ENCODE data around the gene POLE. TPM values are rescaled to one million over a fixed set of nuclear protein-coding genes. Genes with fewer than 3 reads are reported as not detected.

Gene POLE
- total RNA-seq, 1 donor from 2014 or later: 154 TPM

DNA sequence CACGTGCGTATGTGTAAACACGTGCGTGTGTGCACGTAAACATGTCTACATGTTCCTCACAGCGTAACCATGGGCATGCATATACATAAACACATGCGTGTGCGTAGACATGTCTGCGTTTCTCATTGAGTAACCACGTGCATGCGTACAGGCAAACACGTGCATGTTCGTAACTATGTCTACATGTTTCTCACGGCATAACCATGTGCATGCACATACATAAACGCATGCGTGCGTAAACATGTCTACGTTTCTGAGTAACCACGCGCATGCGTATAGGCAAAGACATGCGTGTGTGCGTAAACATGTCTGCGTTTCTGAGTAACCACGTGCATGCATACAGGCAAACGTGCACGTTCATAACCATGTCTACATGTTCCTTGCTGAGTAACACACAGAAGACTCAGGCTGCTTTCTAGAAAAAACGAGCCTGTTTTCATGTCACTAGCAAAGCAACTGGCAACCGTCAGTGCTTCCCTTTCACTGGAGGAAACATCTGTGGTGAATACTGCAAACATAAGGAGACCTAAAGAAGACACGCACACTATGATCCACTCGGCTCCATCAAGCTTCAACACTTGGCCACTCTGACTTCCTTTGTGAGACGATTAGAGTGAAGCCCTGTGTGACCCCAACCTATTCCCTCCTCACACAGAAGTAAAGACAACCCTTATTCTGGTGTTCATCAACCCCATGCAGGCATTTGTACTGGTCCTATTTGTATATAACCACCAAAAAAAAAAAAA is 28.8 kb downstream of the POLE start:
- intact Hi-C loops (cut with micrococcal nuclease): no loop called here

DNA sequence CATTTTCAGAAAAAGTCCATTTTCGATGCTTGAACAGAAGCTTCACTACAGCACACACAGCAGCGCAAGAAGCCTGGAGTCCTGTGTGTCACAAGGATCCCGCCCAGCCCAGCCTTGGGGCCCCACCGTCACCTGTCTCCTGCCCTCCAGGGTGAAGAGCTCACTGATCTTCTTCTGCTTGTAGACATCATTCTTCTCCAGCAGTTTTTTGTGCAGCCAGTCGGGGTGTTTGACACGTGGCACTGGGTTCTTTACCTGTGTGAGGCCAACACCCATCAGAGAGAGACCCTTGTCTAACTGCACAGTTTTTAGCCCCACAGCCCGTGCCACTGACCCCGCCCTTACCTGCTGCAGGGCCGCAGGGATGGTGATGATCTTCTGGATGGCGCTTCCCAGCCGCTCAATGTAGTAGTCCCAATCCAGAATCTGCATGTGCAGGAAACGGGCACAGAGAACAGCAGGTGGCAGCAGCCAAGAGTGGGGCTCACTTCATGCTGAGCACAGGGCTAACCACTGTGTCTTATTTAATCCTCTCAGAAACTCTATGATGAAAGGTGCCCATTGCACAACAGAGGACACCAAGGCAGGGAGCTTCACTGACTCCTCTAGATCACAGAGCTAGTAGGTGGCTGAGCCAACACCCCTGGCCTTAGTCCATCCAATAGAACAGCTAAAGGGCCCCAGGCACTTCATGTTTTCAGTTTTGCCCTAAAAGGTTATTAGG is 30.0 kb downstream of the POLE start:
- intact Hi-C loops (cut with micrococcal nuclease): no loop called here

DNA sequence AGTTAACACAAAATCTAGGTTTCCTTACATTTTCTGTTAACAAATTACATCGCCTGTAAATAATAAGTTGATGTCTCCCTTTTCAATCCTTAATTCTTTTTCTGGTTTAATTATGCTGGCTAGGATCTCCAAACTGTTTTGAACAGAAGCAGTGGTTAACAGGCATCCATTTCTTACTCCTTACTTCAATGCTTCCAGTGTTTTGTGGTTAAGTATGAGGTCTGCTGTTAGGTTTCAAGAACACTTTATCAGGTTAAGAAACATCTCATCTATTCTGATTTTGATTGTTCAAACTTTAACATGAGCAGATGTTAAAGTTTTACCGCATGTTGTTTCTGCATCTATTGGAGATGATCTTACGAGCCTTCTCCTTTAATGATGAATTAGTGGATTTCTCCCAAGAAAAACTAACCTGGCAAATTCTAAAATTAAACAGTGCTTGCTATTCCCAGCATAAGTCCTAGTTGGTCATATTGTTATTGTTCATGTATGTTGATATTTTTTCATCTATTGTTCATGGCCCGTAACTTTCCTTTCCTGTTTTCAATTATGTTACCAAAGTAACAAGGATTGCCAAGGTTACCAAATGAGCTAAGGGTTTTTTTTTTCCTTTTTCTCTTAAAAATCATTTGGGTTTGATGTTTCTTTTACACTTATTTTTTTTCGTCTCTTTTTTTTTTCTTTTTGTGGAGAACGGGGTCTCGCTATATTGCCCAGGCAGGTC is 33.4 kb downstream of the POLE start:
- intact Hi-C loops (cut with micrococcal nuclease): no loop called here

DNA sequence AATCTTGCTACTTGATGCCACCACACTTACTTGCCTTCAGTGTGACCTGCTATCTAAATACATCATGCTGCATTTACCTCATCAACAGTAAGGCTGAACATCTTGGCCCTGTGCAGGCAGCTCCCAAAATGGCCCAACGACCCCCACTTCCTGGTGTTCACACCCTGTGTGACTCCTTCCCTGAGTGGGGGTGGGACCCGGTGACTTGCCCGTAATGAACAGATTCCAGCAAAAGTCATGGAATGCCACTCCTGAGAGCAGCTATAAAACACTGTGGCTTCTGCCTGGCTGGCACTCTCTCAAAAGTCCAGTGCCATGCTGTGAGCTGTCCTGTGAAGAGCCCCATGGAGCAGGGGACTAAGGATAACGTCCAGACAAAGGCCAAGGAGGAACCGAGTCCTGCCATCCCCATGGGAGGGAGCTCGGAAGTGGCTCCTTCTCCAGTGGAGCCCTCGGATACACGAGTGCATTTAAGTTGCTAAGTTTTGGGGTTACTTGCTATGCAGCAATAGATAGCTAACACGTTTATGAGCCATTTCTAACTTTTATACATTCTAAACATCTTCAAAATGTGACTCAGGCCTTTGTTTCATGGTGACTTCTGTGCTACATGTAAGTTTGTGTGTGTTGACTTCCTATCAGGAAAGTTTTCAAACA is 35.6 kb downstream of the POLE start:
- intact Hi-C loops (cut with micrococcal nuclease): no loop called here

DNA sequence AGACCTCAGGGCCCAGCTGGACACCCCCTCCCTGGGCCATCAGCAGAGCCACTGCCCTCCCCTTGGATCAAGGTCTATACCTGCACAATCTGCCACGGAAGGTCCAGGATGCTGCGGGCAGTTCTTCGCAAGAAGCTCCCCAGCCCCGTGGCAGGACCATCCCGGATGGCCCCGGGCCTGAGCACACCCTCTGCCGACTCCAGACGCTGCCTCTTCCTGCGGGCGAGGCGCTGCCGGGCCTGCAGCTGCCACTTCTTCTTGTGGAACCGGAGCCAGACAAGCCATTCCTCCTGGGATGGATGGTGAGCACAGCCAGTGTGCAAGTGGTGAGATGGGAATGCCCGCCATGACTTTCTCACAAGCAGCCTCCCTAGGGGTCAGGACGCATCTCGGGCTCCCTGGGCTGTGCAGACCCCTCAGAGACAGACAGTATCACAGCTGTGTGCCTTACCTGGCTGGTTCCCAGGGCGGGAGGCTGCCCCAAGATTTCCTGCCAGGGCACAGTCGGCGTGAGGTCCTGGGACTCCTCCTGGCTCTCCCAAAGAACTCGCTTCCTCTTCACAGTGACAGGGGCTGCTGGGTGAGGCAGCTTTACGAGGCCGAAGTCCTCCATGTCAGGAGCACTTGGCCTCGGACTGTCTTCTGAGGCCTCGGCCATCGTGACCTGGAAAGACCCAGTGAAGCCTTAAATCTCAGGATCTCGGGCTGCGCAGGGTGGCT is 37.8 kb downstream of the POLE start:
- intact Hi-C loops (cut with micrococcal nuclease): no loop called here

DNA sequence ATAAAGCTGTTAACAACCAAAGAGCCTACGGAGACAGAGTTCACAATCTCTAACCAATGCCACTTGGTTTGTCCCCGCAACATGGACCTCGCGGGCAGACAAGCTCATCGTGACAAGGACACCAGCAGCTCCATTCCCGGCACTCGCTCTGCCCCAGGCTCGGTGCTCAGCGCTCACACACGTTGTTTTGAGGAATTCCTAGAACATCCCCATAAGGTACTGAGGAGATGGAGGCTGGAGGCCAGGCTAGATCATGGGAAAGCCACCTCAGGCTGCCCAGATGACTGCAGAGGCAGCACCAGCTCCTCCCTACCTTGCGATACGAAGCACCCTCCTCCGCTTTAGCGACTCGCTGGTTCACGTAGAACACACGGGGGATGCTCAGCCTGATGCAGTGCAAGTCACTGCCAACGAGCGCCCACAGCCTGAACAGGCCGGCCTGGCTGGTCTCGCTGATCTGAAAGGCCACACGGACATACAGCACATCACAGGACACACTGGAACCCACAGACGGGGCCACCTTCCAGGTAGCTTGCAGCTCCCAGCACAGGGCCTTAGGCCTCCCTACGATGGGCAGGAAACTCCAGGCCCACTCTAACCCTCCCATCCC is 38.4 kb downstream of the POLE start:
- intact Hi-C loops (cut with micrococcal nuclease): no loop called here

DNA sequence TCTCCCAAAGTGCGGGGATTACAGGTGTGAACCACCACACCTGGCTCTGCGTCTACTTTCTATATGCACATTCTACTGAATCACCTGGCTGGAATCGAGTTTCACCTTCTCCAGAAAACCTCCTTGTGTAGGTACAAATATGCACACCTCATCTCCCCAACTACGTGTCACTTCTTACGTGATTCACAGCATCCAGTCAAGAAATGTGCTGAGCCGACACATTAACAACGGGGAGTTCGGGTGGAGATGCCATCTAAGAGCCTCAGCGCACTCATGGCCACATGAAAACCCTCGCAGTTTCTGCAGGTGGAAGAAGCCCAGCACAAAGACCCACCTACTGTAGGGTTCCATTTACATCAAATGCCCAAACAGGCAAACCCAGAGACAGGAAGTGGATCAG is 39.3 kb downstream of the POLE start:
- intact Hi-C loops (cut with micrococcal nuclease): no loop called here

DNA sequence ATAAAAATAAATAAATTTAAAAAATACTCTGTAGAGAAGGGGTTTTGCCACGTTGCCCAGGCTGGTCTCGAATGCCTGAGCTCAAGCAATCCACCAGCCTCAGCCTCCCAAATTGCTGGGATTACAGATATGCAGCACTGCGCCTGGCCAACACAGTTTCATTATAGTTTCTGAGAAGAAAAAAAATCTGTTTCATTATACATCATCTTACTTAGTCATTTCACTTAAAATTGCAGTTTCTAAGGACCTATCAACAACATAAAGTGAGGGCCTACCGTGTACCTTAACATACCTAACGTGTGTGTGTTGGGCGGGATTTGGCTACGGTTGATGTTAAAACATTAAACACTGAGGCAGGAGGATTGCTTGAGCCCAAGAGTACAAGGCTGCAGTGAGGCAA is 40.3 kb downstream of the POLE start:
- intact Hi-C loops (cut with micrococcal nuclease): no loop called here

DNA sequence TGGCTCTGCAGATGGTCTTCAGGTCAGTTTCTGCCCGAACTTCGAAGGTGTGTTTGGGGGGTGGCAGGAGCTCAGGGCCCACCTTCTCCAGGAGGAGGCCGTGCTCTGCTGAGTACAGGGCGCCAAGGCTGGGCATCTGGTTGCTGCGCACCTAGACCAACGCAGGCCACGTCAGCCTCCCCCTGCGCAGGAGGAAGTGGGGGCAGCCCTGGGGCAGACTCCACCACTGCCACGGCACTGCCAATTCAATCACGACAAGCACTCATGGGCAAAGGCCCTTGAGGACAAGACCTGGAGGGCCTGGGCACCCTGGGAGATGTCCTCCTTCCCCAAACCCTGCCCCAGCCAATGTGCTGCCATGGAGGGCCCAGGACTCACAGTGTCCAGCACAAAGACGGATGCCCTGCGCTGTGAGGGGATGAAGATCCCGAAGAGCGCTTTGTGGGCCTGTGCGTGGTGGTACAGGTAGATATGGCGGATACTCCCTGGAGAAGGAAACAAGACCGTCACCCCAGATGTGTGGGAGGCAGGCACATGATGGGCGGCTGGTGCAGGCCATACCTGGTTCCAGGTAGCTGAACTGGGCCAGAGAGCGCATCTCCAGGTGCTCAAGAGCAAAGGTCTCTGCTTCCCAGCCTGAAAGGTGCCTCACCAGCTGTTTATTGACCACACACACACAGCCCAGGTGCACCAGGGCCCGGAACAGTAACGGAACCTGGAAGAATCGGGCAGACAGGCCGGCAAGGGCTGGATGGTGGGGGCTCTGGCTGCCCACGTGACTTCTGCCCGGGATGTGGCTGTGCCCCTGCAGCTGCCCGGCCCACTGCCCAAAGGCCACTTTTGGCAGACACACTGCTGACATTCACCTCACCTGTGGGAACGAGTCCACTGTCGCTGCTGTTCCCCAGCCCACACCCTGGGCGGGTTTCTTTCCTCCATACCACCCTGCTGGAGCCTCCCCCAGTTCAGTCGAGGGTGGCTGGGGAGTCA is 44.0 kb downstream of the POLE start:
- intact Hi-C loops (cut with micrococcal nuclease): no loop called here

- intact Hi-C loops (cut with micrococcal nuclease): no loop called here
These were observed 45.1 kb downstream of the POLE start for GRCh38 chr12:132641811-132642650.

DNA sequence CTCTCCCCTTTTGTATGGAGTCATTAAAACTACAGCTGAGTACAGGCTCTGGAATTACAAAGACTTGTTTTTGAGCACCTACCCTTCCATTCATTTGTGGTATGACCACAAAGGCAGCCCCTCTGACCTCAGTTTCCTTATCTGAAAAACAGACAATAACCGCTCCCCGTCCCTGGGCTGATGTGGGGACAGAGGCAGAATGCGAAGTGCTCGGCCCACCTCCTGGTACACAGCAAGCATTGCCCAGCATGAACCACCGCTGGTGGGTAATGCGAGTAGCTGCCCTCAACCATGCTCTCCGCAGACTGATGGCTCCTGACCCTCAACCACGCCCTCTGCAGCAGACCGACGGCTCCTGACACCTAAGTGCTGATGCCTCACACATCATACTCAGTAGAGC is 46.2 kb downstream of the POLE start:
- intact Hi-C loops (cut with micrococcal nuclease): no loop called here

DNA sequence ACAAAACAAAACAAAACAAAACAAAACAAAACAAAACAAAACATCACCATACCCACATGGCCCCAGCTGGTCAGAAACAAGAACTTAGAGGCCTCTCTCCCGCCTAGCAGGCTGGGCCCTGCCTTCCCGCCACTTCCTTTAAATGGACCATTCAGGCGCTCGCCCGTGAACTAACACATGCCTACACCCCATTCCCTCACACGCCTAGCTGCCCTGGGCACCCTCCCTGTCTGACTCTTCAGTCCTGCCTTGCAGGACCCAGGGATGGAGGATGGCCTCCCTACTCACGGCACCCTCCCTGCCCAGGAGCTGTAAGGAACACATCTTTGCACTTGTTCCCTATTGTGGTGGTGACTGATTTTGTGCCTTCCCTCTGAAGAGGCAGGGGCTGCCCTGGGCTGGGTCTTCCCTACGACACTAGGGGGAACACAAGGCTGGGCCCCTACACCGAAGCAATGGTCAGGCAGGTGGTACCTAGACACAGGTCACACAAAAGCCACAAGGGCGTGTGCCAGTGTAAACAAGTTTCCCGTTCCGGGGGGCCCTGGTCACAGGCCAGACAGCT is 47.1 kb downstream of the POLE start:
- intact Hi-C loops (cut with micrococcal nuclease): no loop called here

DNA sequence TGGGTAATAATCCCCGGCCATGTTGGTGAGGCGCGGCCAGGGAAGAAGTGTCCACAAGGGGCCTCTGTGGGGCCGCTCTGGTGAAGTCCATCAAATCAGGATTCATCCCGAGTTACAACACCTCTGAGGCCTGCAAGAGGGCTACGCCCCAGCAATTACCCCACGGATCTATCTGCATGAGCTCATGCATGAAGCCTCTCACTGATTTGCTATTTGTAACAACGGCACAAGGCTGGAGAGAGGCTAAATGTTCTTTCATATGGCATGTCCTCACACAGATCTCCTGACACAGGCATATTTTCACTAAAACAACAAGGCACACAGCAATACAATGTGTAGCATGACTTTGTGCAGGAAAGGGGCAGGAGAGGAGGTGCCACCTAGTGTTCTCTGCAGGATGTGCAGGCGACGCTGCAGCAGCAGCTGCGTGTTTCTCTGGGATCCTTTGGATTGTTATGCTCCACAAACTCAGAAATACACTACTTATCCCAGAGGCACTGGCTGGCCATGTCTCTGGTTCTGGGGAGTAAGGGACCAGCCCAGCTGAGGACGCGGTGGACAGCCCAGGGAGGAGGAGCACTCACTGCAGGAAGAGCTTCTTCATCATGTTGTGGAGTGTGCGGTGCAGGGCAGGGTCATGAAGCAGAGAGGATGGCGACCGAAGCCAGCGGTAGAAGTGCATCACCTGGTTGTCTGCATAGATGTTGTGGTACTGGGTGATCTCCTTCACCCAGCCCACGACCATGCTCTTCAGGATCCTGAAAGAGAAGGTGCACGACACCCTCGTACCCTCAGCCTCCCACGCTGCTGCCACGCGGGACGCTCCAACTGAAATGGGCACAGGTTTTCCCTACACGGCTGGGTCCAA is 48.4 kb downstream of the POLE start:
- intact Hi-C loops (cut with micrococcal nuclease): no loop called here

- intact Hi-C loops (cut with micrococcal nuclease): no loop called here
These were observed 49.3 kb downstream of the POLE start for GRCh38 chr12:132637811-132638210.

- intact Hi-C loops (cut with micrococcal nuclease): no loop called here
These were observed 51.8 kb downstream of the POLE start for GRCh38 chr12:132635076-132635955.

GRCh38 chr12:132634411-132634990 is 52.6 kb downstream of the POLE start:
- intact Hi-C loops (cut with micrococcal nuclease): no loop called here

All from T-helper 2 cell treated with Interferon-gamma antibody and Interleukin-4, amounts not matched to agents 100 ng/mL and 5 ng/mL, for 36 hours (primary cell).